Fibroblast of mammary gland (primary cell): ENCODE data around the gene TBX19.

Source experiments
- DNase-seq: peaks from one replicate; pipeline ENCODE4 v3.0.0-alpha.2; 2010; ENCODE audit warnings: low read depth
- H3K4me3 ChIP-seq: 2 replicates; pipeline ENCODE4 v1.5.1; 2011; ENCODE audit warnings: low read depth, mild to moderate bottlenecking, low read length, moderate library complexity; ENCODE audit not compliant: control insufficient read depth
- CTCF ChIP-seq: conservative IDR thresholded peaks from 2 replicates; pipeline ENCODE4 v1.5.1; 2011; ENCODE audit warnings: low read depth, low read length, inconsistent platforms; ENCODE audit not compliant: control insufficient read depth, insufficient read depth

Gene TBX19

GRCh38 chr1:168288311-168289052 lies 7.8 kb downstream of the TBX19 start:
- H3K4me3 ChIP-seq, result no peak overlapping the region
- DNase-seq, result peak; percentile 28
- no peak for TF ChIP-seq CTCF

- no peak overlapping the region for H3K4me3 ChIP-seq
- no peak for DNase-seq
- no peak for TF ChIP-seq CTCF
These were observed 10.7 kb downstream of the TBX19 start for GRCh38 chr1:168291222-168291837.

- no peak for TF ChIP-seq CTCF
- H3K4me3 ChIP-seq, result no peak overlapping the region
- no peak for DNase-seq
These were observed 12.7 kb downstream of the TBX19 start for GRCh38 chr1:168293356-168293755.

GRCh38 chr1:168295411-168296114 lies 14.9 kb downstream of the TBX19 start:
- no peak for DNase-seq
- no peak for TF ChIP-seq CTCF
- H3K4me3 ChIP-seq, result no peak overlapping the region

- H3K4me3 ChIP-seq, result no peak overlapping the region
- DNase-seq, result no peak
- no peak for TF ChIP-seq CTCF
These were observed 16.5 kb downstream of the TBX19 start for GRCh38 chr1:168297019-168297730.

- TF ChIP-seq CTCF, result no peak
- DNase-seq, result no peak
- no peak overlapping the region for H3K4me3 ChIP-seq
These were observed 17.8 kb downstream of the TBX19 start for GRCh38 chr1:168298446-168298845.
